ENCODE data around the gene KIN. TPM values are rescaled to one million over a fixed set of nuclear protein-coding genes. Genes with fewer than 3 reads are reported as not detected.
"Not testable (repeated sequence)": the region's sequence is repeated elsewhere in the genome, so short reads cannot be mapped to it uniquely, and the experiment has no call there.

Gene KIN
- total and polyA plus RNA-seq, 2 donors from 2014 or later, result 10.8 to 12.9 TPM

- DNase-seq (no peak), FAIRE-seq (no peak)
- no peaks in the 10 kb centered on the region for H3K4me1 ChIP-seq (ENCODE audit: control insufficient read depth in 2 of 3, insufficient read depth in 2 of 3, low read depth in 1 of 3, low read length in 3 of 3)
- no peaks in the 10 kb centered on the region for H3K9me3 ChIP-seq (ENCODE audit: control insufficient read depth in 2 of 3, insufficient read depth in 1 of 3, low read length in 3 of 3)
- no peak overlapping the region for H3K27ac ChIP-seq (ENCODE audit: low read depth in 2 of 2, low read length in 2 of 2)
- H3K4me3 ChIP-seq (ENCODE audit: low read length in 3 of 3), result no peak overlapping the region
- TF ChIP-seq CTCF (IDR thresholded peaks at IDR 0.05; ENCODE audit: borderline replicate concordance, extremely low read depth, insufficient read depth), result no peak
- H3K36me3 ChIP-seq (ENCODE audit: control insufficient read depth in 2 of 3, insufficient read depth in 3 of 3, low read length in 3 of 3), result peaks cover 10 to 34% (median 16%) of the 10 kb centered on the region in 3 donors
- H3K27me3 ChIP-seq (ENCODE audit: control insufficient read depth, insufficient read depth, low read length), result no peaks in the 10 kb centered on the region
- no peak overlapping the region for H3K9ac ChIP-seq (ENCODE audit: low read length in 3 of 3)
- intact Hi-C loops (cut with DNase I), result no loop called here
Measured at GRCh38 chr10:7755103-7755502, 32.7 kb downstream of the KIN start.

- Histone ChIP-seq H3K9me3 (ENCODE audit: control insufficient read depth in 2 of 3, insufficient read depth in 1 of 3, low read length in 3 of 3) (no peaks in the 10 kb centered on the region), H3K36me3 (ENCODE audit: control insufficient read depth in 2 of 3, insufficient read depth in 3 of 3, low read length in 3 of 3) (peaks cover 7 to 25% (median 12%) of the 10 kb centered on the region in 3 donors), H3K27ac (ENCODE audit: low read depth in 2 of 2, low read length in 2 of 2) (no peak overlapping the region), H3K4me3 (ENCODE audit: low read length in 3 of 3) (no peak overlapping the region), H3K4me1 (ENCODE audit: control insufficient read depth in 2 of 3, insufficient read depth in 2 of 3, low read depth in 1 of 3, low read length in 3 of 3) (no peaks in the 10 kb centered on the region), H3K9ac (ENCODE audit: low read length in 3 of 3) (no peak overlapping the region), H3K27me3 (ENCODE audit: control insufficient read depth, insufficient read depth, low read length) (no peaks in the 10 kb centered on the region)
- TF ChIP-seq CTCF (IDR thresholded peaks at IDR 0.05; ENCODE audit: borderline replicate concordance, extremely low read depth, insufficient read depth), result no peak
- DNase-seq (no peak), FAIRE-seq (no peak)
- intact Hi-C loops (cut with DNase I), result no loop called here
Measured at GRCh38 chr10:7752251-7752650, 35.5 kb downstream of the KIN start.

GRCh38 chr10:7750222-7750621 is 37.6 kb downstream of the KIN start:
- H3K4me1 ChIP-seq (ENCODE audit: control insufficient read depth in 2 of 3, insufficient read depth in 2 of 3, low read depth in 1 of 3, low read length in 3 of 3), result no peaks in the 10 kb centered on the region
- H3K27me3 ChIP-seq (ENCODE audit: control insufficient read depth, insufficient read depth, low read length), result no peaks in the 10 kb centered on the region
- TF ChIP-seq CTCF (IDR thresholded peaks at IDR 0.05; ENCODE audit: borderline replicate concordance, extremely low read depth, insufficient read depth), result no peak
- no peak overlapping the region for H3K27ac ChIP-seq (ENCODE audit: low read depth in 2 of 2, low read length in 2 of 2)
- H3K9ac ChIP-seq (ENCODE audit: low read length in 3 of 3), result no peak overlapping the region
- FAIRE-seq (no peak), DNase-seq (no peak)
- intact Hi-C loops (cut with DNase I), result no loop called here
- peaks cover 5 to 23% (median 12%) of the 10 kb centered on the region in 3 donors for H3K36me3 ChIP-seq (ENCODE audit: control insufficient read depth in 2 of 3, insufficient read depth in 3 of 3, low read length in 3 of 3)
- no peak overlapping the region for H3K4me3 ChIP-seq (ENCODE audit: low read length in 3 of 3)
- no peaks in the 10 kb centered on the region for H3K9me3 ChIP-seq (ENCODE audit: control insufficient read depth in 2 of 3, insufficient read depth in 1 of 3, low read length in 3 of 3)

GRCh38 chr10:7748637-7749036 is 39.2 kb downstream of the KIN start:
- H3K27me3 ChIP-seq (ENCODE audit: control insufficient read depth, insufficient read depth, low read length); DNase-seq; H3K9ac ChIP-seq (ENCODE audit: low read length in 3 of 3); H3K4me1 ChIP-seq (ENCODE audit: control insufficient read depth in 2 of 3, insufficient read depth in 2 of 3, low read depth in 1 of 3, low read length in 3 of 3); H3K9me3 ChIP-seq (ENCODE audit: control insufficient read depth in 2 of 3, insufficient read depth in 1 of 3, low read length in 3 of 3); H3K27ac ChIP-seq (ENCODE audit: low read depth in 2 of 2, low read length in 2 of 2); H3K4me3 ChIP-seq (ENCODE audit: low read length in 3 of 3); FAIRE-seq; intact Hi-C loops (cut with DNase I): not testable (repeated sequence)
- H3K36me3 ChIP-seq (ENCODE audit: control insufficient read depth in 2 of 3, insufficient read depth in 3 of 3, low read length in 3 of 3), result peaks cover 2 to 17% (median 9%) of the 10 kb centered on the region in 3 donors
